Gastrocnemius medialis (tissue), 4 donors: Measurements from ENCODE around the gene MAN1C1.

Experiments
- POLR2A ChIP-seq, 2 donors: fragments of 450-650 bp; IDR thresholded peaks; one replicate each; pipeline ENCODE4 v1.6.1; 2017; ENCODE audit warnings: antibody characterized with exemption in 2 of 2, mild to moderate bottlenecking in 2 of 2, moderate library complexity in 2 of 2
- TF ChIP-seq, protein P1 (sequence below), 5 experiments: fragments of 450-650 bp in 3 of 5; fragments of 200-600 bp in 2 of 5; sonication (generic) in 2 of 5; IDR thresholded peaks in 4 of 5; conservative IDR thresholded peaks in 1 of 5; 1 replicate in 4 of 5; 2 replicates in 1 of 5; pipeline ENCODE4 v1.5.1; 2016 to 2019; ENCODE audit warnings: antibody characterized with exemption in 5 of 5, mild to moderate bottlenecking in 3 of 5, moderate library complexity in 3 of 5

DNA sequence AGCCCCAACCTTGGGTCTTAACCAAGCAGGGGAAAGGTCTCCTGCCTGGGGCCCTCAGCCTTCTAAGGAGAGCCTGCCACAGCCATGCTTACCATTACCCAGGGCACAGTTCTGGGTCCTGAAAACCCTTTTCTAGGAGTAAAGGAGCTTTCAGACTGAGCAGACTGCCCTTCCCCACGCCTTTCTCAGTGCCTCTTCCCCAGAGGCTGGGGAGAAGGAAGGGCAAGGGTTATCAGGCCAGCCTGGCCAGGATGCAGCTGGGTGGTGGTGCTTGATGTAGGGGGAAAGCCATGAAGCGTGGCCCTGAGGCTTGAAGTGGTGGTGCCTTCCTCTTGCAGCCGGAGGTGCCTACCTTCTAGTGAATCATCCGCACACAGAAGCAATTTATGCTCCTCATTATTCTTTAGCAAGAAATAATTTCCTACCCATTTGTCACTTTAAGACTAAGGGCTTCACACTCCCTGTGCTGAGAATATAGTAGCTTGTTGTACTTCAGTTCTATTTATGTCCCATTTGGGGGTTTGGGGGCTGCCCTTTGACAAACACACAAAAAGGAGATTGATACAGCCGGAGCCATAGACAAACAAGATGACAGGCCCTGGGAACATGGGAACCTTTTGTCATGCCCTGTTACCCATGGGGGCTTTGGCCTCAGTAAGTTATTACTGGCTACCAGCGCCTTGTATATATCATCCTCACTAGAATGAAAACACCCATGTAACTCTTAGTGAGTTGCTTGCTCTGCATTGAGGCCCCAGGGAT lies 40.7 kb downstream of the MAN1C1 start:
- TF ChIP-seq, protein P1, sequence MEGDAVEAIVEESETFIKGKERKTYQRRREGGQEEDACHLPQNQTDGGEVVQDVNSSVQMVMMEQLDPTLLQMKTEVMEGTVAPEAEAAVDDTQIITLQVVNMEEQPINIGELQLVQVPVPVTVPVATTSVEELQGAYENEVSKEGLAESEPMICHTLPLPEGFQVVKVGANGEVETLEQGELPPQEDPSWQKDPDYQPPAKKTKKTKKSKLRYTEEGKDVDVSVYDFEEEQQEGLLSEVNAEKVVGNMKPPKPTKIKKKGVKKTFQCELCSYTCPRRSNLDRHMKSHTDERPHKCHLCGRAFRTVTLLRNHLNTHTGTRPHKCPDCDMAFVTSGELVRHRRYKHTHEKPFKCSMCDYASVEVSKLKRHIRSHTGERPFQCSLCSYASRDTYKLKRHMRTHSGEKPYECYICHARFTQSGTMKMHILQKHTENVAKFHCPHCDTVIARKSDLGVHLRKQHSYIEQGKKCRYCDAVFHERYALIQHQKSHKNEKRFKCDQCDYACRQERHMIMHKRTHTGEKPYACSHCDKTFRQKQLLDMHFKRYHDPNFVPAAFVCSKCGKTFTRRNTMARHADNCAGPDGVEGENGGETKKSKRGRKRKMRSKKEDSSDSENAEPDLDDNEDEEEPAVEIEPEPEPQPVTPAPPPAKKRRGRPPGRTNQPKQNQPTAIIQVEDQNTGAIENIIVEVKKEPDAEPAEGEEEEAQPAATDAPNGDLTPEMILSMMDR (IDR thresholded peaks at IDR 0.05 in 4 of 5, conservative IDR thresholded peaks at IDR 0.05 in 1 of 5): no peak
- no peak for TF ChIP-seq POLR2A (IDR thresholded peaks at IDR 0.05)
